ENCODE measurements around the gene ADGRV1.

ADGRV1 gene

GRCh38 chr5:91150636-91151035 is 592.0 kb downstream of the ADGRV1 start:
- DNase-seq = no peak

- no peak for DNase-seq
Observed at GRCh38 chr5:91151947-91152346, 593.4 kb downstream of the ADGRV1 start.

- no peak for DNase-seq
Observed at GRCh38 chr5:91154338-91154737, 595.7 kb downstream of the ADGRV1 start.

GRCh38 chr5:91155274-91155673 is 596.7 kb downstream of the ADGRV1 start:
- no peak for DNase-seq

- DNase-seq = no peak
Observed at GRCh38 chr5:91156242-91156641, 597.6 kb downstream of the ADGRV1 start.

GRCh38 chr5:91158011-91158410 is 599.4 kb downstream of the ADGRV1 start:
- DNase-seq = no peak

GRCh38 chr5:91159647-91160046 is 601.0 kb downstream of the ADGRV1 start:
- no peak for DNase-seq

GRCh38 chr5:91160714-91161285 is 602.2 kb downstream of the ADGRV1 start:
- no peak for DNase-seq

- no peak for DNase-seq
Observed at GRCh38 chr5:91162534-91163381, 604.2 kb downstream of the ADGRV1 start.

- DNase-seq = no peak
Observed at GRCh38 chr5:91164424-91164823, 605.8 kb downstream of the ADGRV1 start.

- DNase-seq = no peak
Observed at GRCh38 chr5:91166059-91166807, 607.6 kb downstream of the ADGRV1 start.

GRCh38 chr5:91168859-91169258 is 610.3 kb downstream of the ADGRV1 start:
- no peak for DNase-seq

GRCh38 chr5:91170266-91170665 is 611.7 kb downstream of the ADGRV1 start:
- no peak for DNase-seq

- DNase-seq = no peak
Observed at GRCh38 chr5:91171322-91171721, 612.7 kb downstream of the ADGRV1 start.

- no peak for DNase-seq
Observed at GRCh38 chr5:91174396-91174795, 615.8 kb downstream of the ADGRV1 start.

GRCh38 chr5:91175708-91176107 is 617.1 kb downstream of the ADGRV1 start:
- DNase-seq = no peak

- DNase-seq = no peak
Observed at GRCh38 chr5:91176288-91177016, 617.9 kb downstream of the ADGRV1 start.

GRCh38 chr5:91177085-91177484 is 618.5 kb downstream of the ADGRV1 start:
- DNase-seq = no peak

- DNase-seq = no peak
Observed at GRCh38 chr5:91177639-91178038, 619.0 kb downstream of the ADGRV1 start.

GRCh38 chr5:91178461-91178860 is 619.9 kb downstream of the ADGRV1 start:
- DNase-seq = no peak

GRCh38 chr5:91179018-91179417 is 620.4 kb downstream of the ADGRV1 start:
- no peak for DNase-seq

GRCh38 chr5:91180506-91180905 is 621.9 kb downstream of the ADGRV1 start:
- DNase-seq = no peak

- DNase-seq = no peak
Observed at GRCh38 chr5:91182763-91183162, 624.2 kb downstream of the ADGRV1 start.

Data from NCI-H446 treated with DMSO at 0.1 percent for 48 hours (cell line).